Osteocyte (in vitro differentiated cells): ENCODE results near the gene GABRD. TPM values are rescaled to one million over a fixed set of nuclear protein-coding genes. Genes with fewer than 3 reads are reported as not detected.

Experiments used
- DNase-seq: peaks from one replicate; pipeline ENCODE4 v3.0.0; 2021; ENCODE audit warnings: mixed read lengths; ENCODE audit not compliant: unreplicated experiment; ENCODE audit errors: extremely low spot score
- H3K27ac Mint-ChIP-seq: one replicate; pipeline ENCODE4 v1.8.0; 2021; ENCODE audit warnings: mild to moderate bottlenecking, mixed read lengths; ENCODE audit not compliant: unreplicated experiment
- H3K27me3 Mint-ChIP-seq: one replicate; pipeline ENCODE4 v1.8.0; 2021; ENCODE audit warnings: mixed read lengths; ENCODE audit not compliant: unreplicated experiment
- H3K36me3 Mint-ChIP-seq: one replicate; pipeline ENCODE4 v1.8.0; 2021; ENCODE audit warnings: mixed read lengths; ENCODE audit not compliant: unreplicated experiment
- H3K4me1 Mint-ChIP-seq: one replicate; pipeline ENCODE4 v1.8.0; 2021; ENCODE audit warnings: mixed read lengths; ENCODE audit not compliant: unreplicated experiment
- H3K4me3 Mint-ChIP-seq: one replicate; pipeline ENCODE4 v1.8.0; 2021; ENCODE audit warnings: mild to moderate bottlenecking, moderate library complexity, mixed read lengths; ENCODE audit not compliant: unreplicated experiment
- H3K9me3 Mint-ChIP-seq: one replicate; pipeline ENCODE4 v1.8.0; 2021; ENCODE audit warnings: mixed read lengths; ENCODE audit not compliant: unreplicated experiment
- CTCF ChIP-seq: fragments of 200-600 bp; sonication (generic); IDR thresholded peaks from 2 replicates; pipeline ENCODE4 v1.5.0; 2021; ENCODE audit warnings: antibody characterized with exemption, mild to moderate bottlenecking, moderate library complexity
- total RNA-seq: library from RNA; stranded (reverse); gene quantifications from 2 replicates; pipeline ENCODE4 v1.2.1, GENCODE V29; 2021

The GABRD gene
- total RNA-seq, 1 donor from 2014 or later, result not detected

- Mint-ChIP-seq H3K9me3 (no peaks in the 10 kb centered on the region), H3K4me1 (no peaks in the 10 kb centered on the region), H3K27me3 (no peaks in the 10 kb centered on the region), H3K27ac (no peak overlapping the region), H3K36me3 (no peaks in the 10 kb centered on the region), H3K4me3 (no peak overlapping the region)
- no peak for TF ChIP-seq CTCF
- no peak for DNase-seq
Measured at GRCh38 chr1:1972976-1973715, 46.0 kb upstream of the GABRD start.

DNA sequence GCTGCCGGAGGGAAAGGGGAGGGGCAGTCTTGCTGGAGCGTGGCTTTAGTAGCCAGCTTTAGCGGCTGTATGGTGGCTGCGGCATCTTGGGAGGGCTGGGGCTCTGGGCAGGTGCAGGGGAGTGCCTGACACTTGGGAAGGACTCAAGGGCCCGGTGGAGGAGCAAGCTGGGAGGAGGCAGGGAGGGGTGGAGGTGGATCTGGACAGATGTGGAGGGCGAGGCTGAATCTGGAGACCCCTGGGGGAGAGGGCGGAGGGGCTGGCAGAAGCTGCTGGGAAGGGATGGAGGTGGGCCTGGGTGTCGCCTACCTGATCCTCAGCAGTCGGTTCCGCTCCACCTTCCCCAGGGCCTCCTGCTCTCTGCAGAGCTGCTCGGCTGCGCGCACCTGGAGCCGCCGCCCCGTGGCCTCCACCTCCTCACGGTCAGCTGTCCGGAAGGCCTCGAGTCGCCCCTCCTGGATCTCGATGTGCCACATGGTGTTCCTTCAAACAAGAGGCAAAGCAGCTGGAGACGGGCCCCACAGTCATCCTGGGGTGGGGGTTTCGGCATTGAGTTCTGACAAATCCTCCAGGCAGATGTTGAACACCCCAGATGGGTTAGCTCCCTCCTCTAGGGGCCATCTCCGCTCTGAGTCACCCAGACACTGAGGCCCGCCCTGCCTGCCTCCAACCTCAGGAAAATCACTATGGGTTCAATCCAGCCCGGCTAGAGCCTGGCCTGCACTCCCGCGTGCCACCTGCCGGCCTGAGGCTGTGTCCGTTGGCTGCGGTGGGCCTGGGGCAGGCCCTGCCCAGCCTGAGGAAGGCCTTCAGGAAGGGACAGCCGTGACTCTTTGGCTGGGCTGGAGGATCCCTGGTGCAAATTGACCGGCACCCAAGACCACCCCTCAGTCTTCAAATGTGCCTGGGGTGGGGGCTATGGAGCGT, 45.2 kb upstream of the GABRD start:
- no peaks in the 10 kb centered on the region for H3K27me3 Mint-ChIP-seq
- no peaks in the 10 kb centered on the region for H3K9me3 Mint-ChIP-seq
- DNase-seq, result no peak
- TF ChIP-seq CTCF, result no peak
- no peaks in the 10 kb centered on the region for H3K36me3 Mint-ChIP-seq
- H3K4me3 Mint-ChIP-seq, result no peak overlapping the region
- H3K27ac Mint-ChIP-seq, result no peak overlapping the region
- no peaks in the 10 kb centered on the region for H3K4me1 Mint-ChIP-seq

DNA sequence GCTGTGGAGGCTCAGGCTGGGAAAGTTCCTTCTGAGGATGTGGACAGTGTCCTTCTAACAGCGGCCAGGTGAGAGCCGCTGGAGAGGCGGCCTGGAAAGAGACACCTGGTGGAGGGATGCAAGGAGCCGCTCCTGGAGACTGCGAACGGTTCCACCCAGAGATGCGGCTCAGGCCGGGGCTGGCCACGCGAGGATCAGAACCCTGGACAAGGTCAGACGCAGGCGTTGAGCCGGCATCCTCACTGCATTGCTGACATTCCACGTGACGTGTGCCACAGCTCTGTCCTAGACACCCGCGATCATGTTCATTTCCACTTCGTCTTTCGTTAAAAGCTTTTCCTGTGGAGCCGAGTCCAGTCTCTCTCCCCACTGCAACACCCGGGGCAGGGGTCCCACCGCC, 44.3 kb upstream of the GABRD start:
- Mint-ChIP-seq H3K27ac (no peak overlapping the region), H3K36me3 (no peaks in the 10 kb centered on the region), H3K27me3 (no peaks in the 10 kb centered on the region), H3K4me1 (no peaks in the 10 kb centered on the region), H3K4me3 (no peak overlapping the region), H3K9me3 (no peaks in the 10 kb centered on the region)
- TF ChIP-seq CTCF, result no peak
- no peak for DNase-seq

- Mint-ChIP-seq H3K27me3 (no peaks in the 10 kb centered on the region), H3K4me3 (no peak overlapping the region), H3K36me3 (no peaks in the 10 kb centered on the region), H3K27ac (no peak overlapping the region), H3K4me1 (no peaks in the 10 kb centered on the region), H3K9me3 (no peaks in the 10 kb centered on the region)
- TF ChIP-seq CTCF, result no peak
- no peak for DNase-seq
Measured at GRCh38 chr1:1975535-1975934, 43.6 kb upstream of the GABRD start.

- no peak overlapping the region for H3K27ac Mint-ChIP-seq
- no peak overlapping the region for H3K4me3 Mint-ChIP-seq
- no peaks in the 10 kb centered on the region for H3K36me3 Mint-ChIP-seq
- no peak for DNase-seq
- no peaks in the 10 kb centered on the region for H3K4me1 Mint-ChIP-seq
- H3K27me3 Mint-ChIP-seq, result no peaks in the 10 kb centered on the region
- no peak for TF ChIP-seq CTCF
- no peaks in the 10 kb centered on the region for H3K9me3 Mint-ChIP-seq
Measured at GRCh38 chr1:1976031-1976430, 43.1 kb upstream of the GABRD start.
